ENCODE measurements around the gene EPHX1. TPM values are rescaled to one million over a fixed set of nuclear protein-coding genes. Genes with fewer than 3 reads are reported as not detected.

The EPHX1 gene
- total RNA-seq, 1 experiment from 2014 or later, result 54.6 TPM

GRCh38 chr1:225875044-225875815 lies 65.3 kb downstream of the EPHX1 start:
- ATAC-seq, result peak; percentile 49
- H3K27ac ChIP-seq (ENCODE audit: low read length), result peak overlapping the region; percentile 94
- H3F3A ChIP-seq (ENCODE audit: low read length, unreplicated experiment), result peaks cover 17% of the 10 kb centered on the region
- intact Hi-C loops (cut with micrococcal nuclease), result no loop called here
- no peaks in the 10 kb centered on the region for H3K27me3 ChIP-seq (ENCODE audit: low read length)
- H3K9me3 ChIP-seq (ENCODE audit: low read length), result no peaks in the 10 kb centered on the region
- BruUV-seq (replicated peaks), result no TSS peak
- H3K36me3 ChIP-seq (ENCODE audit: low read depth, low read length), result peaks cover 37% of the 10 kb centered on the region
- H3K4me2 ChIP-seq (ENCODE audit: low read length), result peak overlapping the region; percentile 79
- peak; percentile 97 for DNase-seq
- H3K4me1 ChIP-seq (ENCODE audit: insufficient read depth, low read length), result peaks cover 97% of the 10 kb centered on the region
- no peaks in the 10 kb centered on the region for H3K9me2 ChIP-seq (replicated peaks; ENCODE audit: low read length)
- H4K20me1 ChIP-seq (ENCODE audit: low read length), result peaks cover 25% of the 10 kb centered on the region; the same call in 1 of the 2 replicates
- H3K4me3 ChIP-seq (ENCODE audit: low read length), result peak overlapping the region; percentile 52
- POLR2A ChIA-PET (ENCODE audit: unreplicated experiment), result no interaction called here
- CTCF ChIA-PET, result interaction anchor here (0.7 kb wide), 1 partner anchor 49 kb away, joined by 4 read pairs; the partner anchor contains the start of gene PYCR2
- peak overlapping the region; percentile 55 for H3K9ac ChIP-seq (ENCODE audit: low read length)
- no peak for TF ChIP-seq CTCF (conservative IDR thresholded peaks at IDR 0.05; ENCODE audit: low read depth, low read length)
- no peak for TF ChIP-seq EZH2phosphoT487 (IDR thresholded peaks at IDR 0.05; ENCODE audit: borderline replicate concordance, low read length)
- no peak for TF ChIP-seq EZH2 (IDR thresholded peaks at IDR 0.05; ENCODE audit: low read length, unreplicated experiment)
- peaks cover 71% of the 10 kb centered on the region for H3K79me2 ChIP-seq (ENCODE audit: low read length)
- no peak overlapping the region for H2AFZ ChIP-seq (ENCODE audit: low read length)

- ChIA-PET CTCF (no interaction called here), POLR2A (ENCODE audit: unreplicated experiment) (interaction anchor here (0.7 kb wide), 1 partner anchor 1544 kb away, joined by 3 read pairs; no protein-coding TSS in a partner anchor)
- Histone ChIP-seq H3K4me3 (ENCODE audit: low read length) (no peak overlapping the region), H3K27me3 (ENCODE audit: low read length) (no peaks in the 10 kb centered on the region), H3K9me3 (ENCODE audit: low read length) (no peaks in the 10 kb centered on the region), H3K27ac (ENCODE audit: low read length) (no peak overlapping the region), H3F3A (ENCODE audit: low read length, unreplicated experiment) (peaks cover 10% of the 10 kb centered on the region), H3K4me2 (ENCODE audit: low read length) (no peak overlapping the region), H3K4me1 (ENCODE audit: insufficient read depth, low read length) (peaks cover 95% of the 10 kb centered on the region), H3K9me2 (replicated peaks; ENCODE audit: low read length) (no peaks in the 10 kb centered on the region), H3K79me2 (ENCODE audit: low read length) (peaks cover 84% of the 10 kb centered on the region), H3K36me3 (ENCODE audit: low read depth, low read length) (peaks cover 32% of the 10 kb centered on the region), H3K9ac (ENCODE audit: low read length) (no peak overlapping the region), H2AFZ (ENCODE audit: low read length) (no peak overlapping the region), H4K20me1 (ENCODE audit: low read length) (peaks cover 23% of the 10 kb centered on the region; the same call in 1 of the 2 replicates)
- no TSS peak for BruUV-seq (replicated peaks)
- TF ChIP-seq EZH2 (IDR thresholded peaks at IDR 0.05; ENCODE audit: low read length, unreplicated experiment) (no peak), EZH2phosphoT487 (IDR thresholded peaks at IDR 0.05; ENCODE audit: borderline replicate concordance, low read length) (no peak), CTCF (conservative IDR thresholded peaks at IDR 0.05; ENCODE audit: low read depth, low read length) (no peak)
- ATAC-seq, result no peak
- DNase-seq, result no peak
- intact Hi-C loops (cut with micrococcal nuclease), result no loop called here
These were observed 67.1 kb downstream of the EPHX1 start for GRCh38 chr1:225876900-225877510.
